Measurements from ENCODE around the gene CSPG5.

The CSPG5 gene

GRCh38 chr3:47522082-47522987 is 56.3 kb downstream of the CSPG5 start (continued):
- TF ChIP-seq ZNF302 (tag by site-specific recombination; IDR thresholded peaks at IDR 0.05; ENCODE audit: low read depth) (no peak), ZNF768 (tag by site-specific recombination; IDR thresholded peaks at IDR 0.05) (no peak), SCRT2 (tag by site-specific recombination; IDR thresholded peaks at IDR 0.05) (peak; percentile 97), YY1 (tag by site-specific recombination; IDR thresholded peaks at IDR 0.05) (no peak), SCRT1 (tag by site-specific recombination; IDR thresholded peaks at IDR 0.05; ENCODE audit: borderline replicate concordance) (peak; percentile 89), OSR2 (tag by site-specific recombination; IDR thresholded peaks at IDR 0.05) (no peak), ZNF548 (tag by site-specific recombination; IDR thresholded peaks at IDR 0.05) (no peak), ZBTB7A (tag by site-specific recombination; IDR thresholded peaks at IDR 0.05; ENCODE audit: low read depth) (no peak), SP7 (tag by site-specific recombination; IDR thresholded peaks at IDR 0.05) (peak; percentile 53; the same call in 1 of the 2 replicates), ZNF132 (tag by site-specific recombination; IDR thresholded peaks at IDR 0.05; ENCODE audit: borderline replicate concordance) (no peak), ZNF2 (tag by site-specific recombination; IDR thresholded peaks at IDR 0.05) (0 out of 2 replicates have a peak, but pooled peaks have one; percentile 31), ZBTB20 (tag by site-specific recombination; IDR thresholded peaks at IDR 0.05) (no peak), ZNF629 (tag by site-specific recombination; IDR thresholded peaks at IDR 0.05) (0 out of 2 replicates have a peak, but pooled peaks have one; percentile 42), ZNF391 (tag by site-specific recombination; IDR thresholded peaks at IDR 0.05; ENCODE audit: borderline replicate concordance, low read depth) (0 out of 2 replicates have a peak, but pooled peaks have one; percentile 22), SP2 (tag by site-specific recombination; IDR thresholded peaks at IDR 0.05) (no peak), ZNF558 (tag by site-specific recombination; IDR thresholded peaks at IDR 0.05) (no peak), BCL11A (tag by site-specific recombination; IDR thresholded peaks at IDR 0.05; ENCODE audit: low read depth) (no peak), BCL11B (tag by site-specific recombination; IDR thresholded peaks at IDR 0.05; ENCODE audit: low read depth) (no peak), ZNF660 (tag by site-specific recombination; IDR thresholded peaks at IDR 0.05) (no peak), ZNF155 (tag by site-specific recombination; IDR thresholded peaks at IDR 0.05) (no peak), ZNF416 (tag by site-specific recombination; IDR thresholded peaks at IDR 0.05) (no peak), ZNF623 (tag by site-specific recombination; IDR thresholded peaks at IDR 0.05) (no peak), ZNF214 (tag by site-specific recombination; IDR thresholded peaks at IDR 0.05; ENCODE audit: borderline replicate concordance) (no peak), ZNF501 (tag by site-specific recombination; IDR thresholded peaks at IDR 0.05) (peak; percentile 68; the same call in 1 of the 2 replicates), ZBTB44 (tag by site-specific recombination; IDR thresholded peaks at IDR 0.05) (peak; percentile 71), GLIS1 (tag by site-specific recombination; IDR thresholded peaks at IDR 0.05) (no peak), ZNF529 (tag by site-specific recombination; IDR thresholded peaks at IDR 0.05; ENCODE audit: insufficient replicate concordance) (no peak), ZNF571 (tag by site-specific recombination; IDR thresholded peaks at IDR 0.05) (no peak), ZBTB17 (tag by site-specific recombination; IDR thresholded peaks at IDR 0.05) (0 out of 2 replicates have a peak, but pooled peaks have one; percentile 43), PRDM4 (tag by site-specific recombination; IDR thresholded peaks at IDR 0.05) (no peak), ZNF140 (tag by site-specific recombination; IDR thresholded peaks at IDR 0.05) (no peak), ZNF544 (tag by site-specific recombination; IDR thresholded peaks at IDR 0.05) (no peak), ZFP37 (tag by site-specific recombination; IDR thresholded peaks at IDR 0.05) (0 out of 2 replicates have a peak, but pooled peaks have one; percentile 48), ZNF426 (tag by site-specific recombination; IDR thresholded peaks at IDR 0.05) (no peak), CTCF (tag by site-specific recombination; IDR thresholded peaks at IDR 0.05) (peak; percentile 75), ZSCAN30 (tag by site-specific recombination; IDR thresholded peaks at IDR 0.05) (peak; percentile 71)
